Neural cell (in vitro differentiated cells): ENCODE data around the gene TEF. TPM values are rescaled to one million over a fixed set of nuclear protein-coding genes. Genes with fewer than 3 reads are reported as not detected.

Source experiments
- H2AFZ ChIP-seq: fragments of 200-600, 300-800 bp; sonication (generic), shearing (Covaris generic); 2 replicates; pipeline ENCODE4 v1.6.0; 2014; ENCODE audit warnings: low read depth, mild to moderate bottlenecking, antibody characterized with exemption, low read length, moderate library complexity
- H3F3A ChIP-seq: fragments of 200-600 bp; shearing (Covaris generic); 2 replicates; pipeline ENCODE4 v1.6.1; 2016; ENCODE audit warnings: mild to moderate bottlenecking, moderate library complexity, mixed read lengths, antibody characterized with exemption, low read length; ENCODE audit not compliant: insufficient read depth, poor library complexity, severe bottlenecking
- H3K27ac ChIP-seq: fragments of 200-600, 300-800 bp; sonication (generic), shearing (Covaris generic); 2 replicates; pipeline ENCODE4 v1.5.1; 2014; ENCODE audit warnings: mild to moderate bottlenecking, low read length, moderate library complexity
- H3K27me3 ChIP-seq: fragments of 300-800, 200-600 bp; sonication (generic), shearing (Covaris generic); 2 replicates; pipeline ENCODE4 v1.6.0; 2014; ENCODE audit warnings: mild to moderate bottlenecking, low read depth, low read length, moderate library complexity; ENCODE audit not compliant: insufficient read depth
- H3K36me3 ChIP-seq: fragments of 300-800, 200-600 bp; sonication (generic), shearing (Covaris generic); 2 replicates; pipeline ENCODE4 v1.5.1; 2014; ENCODE audit warnings: mild to moderate bottlenecking, antibody characterized with exemption, low read length, moderate library complexity; ENCODE audit not compliant: insufficient read depth
- H3K4me2 ChIP-seq: fragments of 300-800, 200-600 bp; sonication (generic), shearing (Covaris generic); 2 replicates; pipeline ENCODE4 v1.6.0; 2014; ENCODE audit warnings: mild to moderate bottlenecking, low read length
- H3K4me3 ChIP-seq: fragments of 300-800, 200-600 bp; sonication (generic), shearing (Covaris generic); 2 replicates; pipeline ENCODE4 v1.5.1; 2014; ENCODE audit warnings: mild to moderate bottlenecking, low read length, moderate library complexity
- H3K79me2 ChIP-seq: fragments of 200-600 bp; shearing (Covaris generic); replicated peaks from 2 replicates; pipeline ENCODE4 v1.6.0; 2014; ENCODE audit warnings: mild to moderate bottlenecking, low read length, moderate library complexity; ENCODE audit not compliant: insufficient read depth
- H3K9ac ChIP-seq: fragments of 300-800, 200-600 bp; sonication (generic), shearing (Covaris generic); 2 replicates; pipeline ENCODE4 v1.6.1; 2016; ENCODE audit warnings: mild to moderate bottlenecking, low read length, mixed read lengths
- H3K9me2 ChIP-seq: fragments of 200-600 bp; shearing (Covaris generic); 2 replicates; pipeline ENCODE4 v1.6.1; 2016; ENCODE audit warnings: mild to moderate bottlenecking, low read length, mixed read lengths; ENCODE audit not compliant: insufficient read depth
- H3K9me3 ChIP-seq: fragments of 200-600, 300-800 bp; sonication (generic), shearing (Covaris generic); 2 replicates; pipeline ENCODE4 v1.6.1; 2016; ENCODE audit warnings: mild to moderate bottlenecking, mixed run types, low read length, moderate library complexity, mixed read lengths
- H4K20me1 ChIP-seq: fragments of 200-600 bp; shearing (Covaris generic); 2 replicates; pipeline ENCODE4 v1.6.1; 2016; ENCODE audit warnings: mild to moderate bottlenecking, mixed run types; ENCODE audit not compliant: insufficient read depth
- CTCF ChIP-seq: fragments of 450-650 bp; IDR thresholded peaks from 2 replicates; pipeline ENCODE4 v1.5.1; 2014; ENCODE audit warnings: antibody characterized with exemption, mild to moderate bottlenecking, moderate library complexity; ENCODE audit not compliant: poor library complexity, severe bottlenecking
- EP300 ChIP-seq: fragments of 450-650 bp; conservative IDR thresholded peaks from 2 replicates; pipeline ENCODE4 v1.6.1; 2014; ENCODE audit warnings: antibody characterized with exemption, mild to moderate bottlenecking, moderate library complexity; ENCODE audit not compliant: poor library complexity, severe bottlenecking
- MXI1 ChIP-seq: fragments of 450-650 bp; conservative IDR thresholded peaks from 2 replicates; pipeline ENCODE4 v1.6.1; 2014; ENCODE audit warnings: antibody characterized with exemption, mild to moderate bottlenecking; ENCODE audit not compliant: poor library complexity, severe bottlenecking
- POLR2AphosphoS5 ChIP-seq: IDR thresholded peaks from 2 replicates; pipeline ENCODE4 v1.6.1; 2012
- REST ChIP-seq: IDR thresholded peaks from 2 replicates; pipeline ENCODE4 v1.6.1; 2012; ENCODE audit warnings: borderline replicate concordance
- SMC3 ChIP-seq: fragments of 450-650 bp; conservative IDR thresholded peaks from 2 replicates; pipeline ENCODE4 v1.6.1; 2014; ENCODE audit warnings: antibody characterized with exemption, mild to moderate bottlenecking, moderate library complexity; ENCODE audit not compliant: poor library complexity
- polyA plus RNA-seq: library from polyadenylated mRNA; depleted of rRNA; stranded (reverse); fragments of >200 nt; gene quantifications from 2 replicates; pipeline ENCODE4 v1.2.3, GENCODE V29; 2014

Gene TEF
- polyA plus RNA-seq, 1 donor from 2014 or later, result 4.9 TPM

DNA sequence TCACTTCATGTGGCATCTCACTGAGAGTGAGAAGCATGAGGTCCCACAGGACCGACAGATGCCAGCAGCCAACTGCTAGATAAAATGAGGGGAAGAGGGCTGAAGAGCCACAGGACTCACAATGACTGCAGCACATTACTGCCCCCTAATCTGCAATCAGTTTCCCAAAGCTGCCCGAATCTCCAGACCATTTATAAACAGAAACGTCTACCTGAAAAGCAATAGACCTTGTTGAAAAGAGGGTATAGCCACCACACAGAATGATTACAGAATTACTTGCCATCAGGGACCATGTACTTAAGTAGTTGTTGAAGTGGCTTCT lies 12.4 kb upstream of the TEF start:
- TF ChIP-seq SMC3, result no peak
- TF ChIP-seq REST, result no peak
- H3K79me2 ChIP-seq, result no peaks in the 10 kb centered on the region
- H3K27me3 ChIP-seq, result no peaks in the 10 kb centered on the region
- no peaks in the 10 kb centered on the region for H3K9me2 ChIP-seq
- H2AFZ ChIP-seq, result no peak overlapping the region
- H3K27ac ChIP-seq, result no peak overlapping the region
- no peak overlapping the region for H3K4me2 ChIP-seq
- H3K9me3 ChIP-seq, result no peaks in the 10 kb centered on the region
- no peaks in the 10 kb centered on the region for H4K20me1 ChIP-seq
- H3K36me3 ChIP-seq, result no peaks in the 10 kb centered on the region
- no peak overlapping the region for H3K9ac ChIP-seq
- no peak overlapping the region for H3K4me3 ChIP-seq
- no peaks in the 10 kb centered on the region for H3F3A ChIP-seq

- Histone ChIP-seq H3K9me2 (no peaks in the 10 kb centered on the region), H3K9ac (no peak overlapping the region), H3K27me3 (no peaks in the 10 kb centered on the region), H3K4me2 (no peak overlapping the region), H3F3A (no peaks in the 10 kb centered on the region), H3K4me3 (no peak overlapping the region), H3K36me3 (no peaks in the 10 kb centered on the region), H3K9me3 (no peaks in the 10 kb centered on the region), H2AFZ (no peak overlapping the region), H4K20me1 (no peaks in the 10 kb centered on the region), H3K79me2 (no peaks in the 10 kb centered on the region), H3K27ac (no peak overlapping the region)
- TF ChIP-seq CTCF (no peak), EP300 (no peak), REST (no peak), POLR2AphosphoS5 (no peak), MXI1 (no peak)
Measured at GRCh38 chr22:41369837-41370236, 11.9 kb upstream of the TEF start.
